ENCODE results near the gene SLC5A6.

DNA sequence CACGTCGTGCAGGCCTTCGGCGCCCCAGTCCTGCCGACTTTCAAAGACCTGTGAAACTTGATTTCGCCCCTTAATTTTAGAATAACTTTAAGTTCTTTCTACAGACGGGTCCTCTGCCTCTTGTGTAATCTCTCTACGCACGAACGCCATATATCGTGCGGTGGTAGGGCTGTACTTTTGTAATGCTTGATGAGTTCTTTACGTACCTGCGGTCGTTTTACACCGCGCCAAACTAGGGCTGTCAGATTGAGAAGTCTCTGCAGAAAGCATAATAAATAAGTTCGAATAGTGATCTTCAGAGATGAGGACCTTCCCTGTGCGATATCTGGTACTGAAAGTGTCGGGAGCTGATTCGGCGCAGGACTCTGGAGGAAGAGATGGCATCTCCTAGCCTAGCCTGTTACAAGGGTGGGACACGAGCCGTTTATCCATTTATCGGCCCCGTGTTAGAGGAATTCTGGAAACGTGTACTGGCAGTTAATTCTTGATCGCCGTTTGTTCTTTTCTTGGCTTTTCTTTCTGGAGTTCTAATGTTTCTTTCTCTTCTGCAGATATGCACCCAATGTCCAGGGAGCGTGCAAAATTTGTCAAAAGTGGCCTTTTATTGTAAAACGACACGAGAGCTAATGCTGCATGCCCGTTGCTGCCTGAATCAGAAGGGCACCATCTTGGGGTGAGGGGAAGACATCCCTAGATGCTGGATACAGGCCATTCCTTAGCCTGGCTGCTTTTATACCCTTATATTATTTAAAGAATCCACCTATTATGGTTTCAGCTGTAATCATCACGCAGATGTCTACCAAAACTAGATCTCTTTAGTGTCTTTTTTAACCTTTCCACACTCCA is 781 bp upstream of the SLC5A6 start:
- TF ChIP-seq CTCF (conservative IDR thresholded peaks at IDR 0.05; ENCODE audit: low read depth, low read length) = no peak
- no peak for TF ChIP-seq NFE2L2 (IDR thresholded peaks at IDR 0.05; ENCODE audit: low read depth, low read length)
- no peak for TF ChIP-seq BHLHE40 (IDR thresholded peaks at IDR 0.05; ENCODE audit: low read depth, low read length)
- TF ChIP-seq, protein P1, sequence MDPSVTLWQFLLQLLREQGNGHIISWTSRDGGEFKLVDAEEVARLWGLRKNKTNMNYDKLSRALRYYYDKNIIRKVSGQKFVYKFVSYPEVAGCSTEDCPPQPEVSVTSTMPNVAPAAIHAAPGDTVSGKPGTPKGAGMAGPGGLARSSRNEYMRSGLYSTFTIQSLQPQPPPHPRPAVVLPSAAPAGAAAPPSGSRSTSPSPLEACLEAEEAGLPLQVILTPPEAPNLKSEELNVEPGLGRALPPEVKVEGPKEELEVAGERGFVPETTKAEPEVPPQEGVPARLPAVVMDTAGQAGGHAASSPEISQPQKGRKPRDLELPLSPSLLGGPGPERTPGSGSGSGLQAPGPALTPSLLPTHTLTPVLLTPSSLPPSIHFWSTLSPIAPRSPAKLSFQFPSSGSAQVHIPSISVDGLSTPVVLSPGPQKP (IDR thresholded peaks at IDR 0.05; ENCODE audit: borderline replicate concordance, low read depth, low read length) = no peak
- TF ChIP-seq POLR2A (IDR thresholded peaks at IDR 0.05; ENCODE audit: low read depth, low read length) = no peak
- TF ChIP-seq, protein P2, sequence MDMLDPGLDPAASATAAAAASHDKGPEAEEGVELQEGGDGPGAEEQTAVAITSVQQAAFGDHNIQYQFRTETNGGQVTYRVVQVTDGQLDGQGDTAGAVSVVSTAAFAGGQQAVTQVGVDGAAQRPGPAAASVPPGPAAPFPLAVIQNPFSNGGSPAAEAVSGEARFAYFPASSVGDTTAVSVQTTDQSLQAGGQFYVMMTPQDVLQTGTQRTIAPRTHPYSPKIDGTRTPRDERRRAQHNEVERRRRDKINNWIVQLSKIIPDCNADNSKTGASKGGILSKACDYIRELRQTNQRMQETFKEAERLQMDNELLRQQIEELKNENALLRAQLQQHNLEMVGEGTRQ (IDR thresholded peaks at IDR 0.05; ENCODE audit: low read depth, low read length) = no peak
- no peak for TF ChIP-seq MAFK (IDR thresholded peaks at IDR 0.05; ENCODE audit: low read depth, low read length)
- no peak for TF ChIP-seq FOS (IDR thresholded peaks at IDR 0.05; ENCODE audit: low read depth, low read length)
- peak; percentile 90 for TF ChIP-seq CEBPB (IDR thresholded peaks at IDR 0.05; ENCODE audit: low read depth, low read length)

All from IMR-90 (cell line).